ENCODE results near the gene RAMACL. TPM values are rescaled to one million over a fixed set of nuclear protein-coding genes. Genes with fewer than 3 reads are reported as not detected.

RAMACL gene
- polyA plus RNA-seq, 1 donor from 2014 or later: 1.9 TPM

Other genes with a start within 250 kb of the RAMACL start
- gene SFT2D1, start 244.1 kb downstream of the RAMACL start, polyA plus RNA-seq: 78.5 and 81.7 TPM in 2 replicates
- gene MPC1, start 203.7 kb downstream of the RAMACL start, polyA plus RNA-seq: 88.8 and 112 TPM in 2 replicates
- 34.3 and 38.9 TPM in 2 replicates for gene RPS6KA2, start 40.6 kb upstream of the RAMACL start, polyA plus RNA-seq